ENCODE results near the gene MANSC1. TPM values are rescaled to one million over a fixed set of nuclear protein-coding genes. Genes with fewer than 3 reads are reported as not detected.
"Not testable (repeated sequence)": the region's sequence is repeated elsewhere in the genome, so short reads cannot be mapped to it uniquely, and the experiment has no call there.

Gene MANSC1
- polyA plus RNA-seq, 6 donors from 2014 or later: 0.27 to 2.5 (median 1.4) TPM

- no peaks in the 10 kb centered on the region for H3K27me3 Mint-ChIP-seq
- H3K27ac Mint-ChIP-seq: peak within 1 kb of the TSS; percentile 99 to 100 (median 99)
- peak; percentile 99 for DNase-seq
- H3K4me3 Mint-ChIP-seq: peak within 1 kb of the TSS; percentile 92 to 97 (median 94)
- ATAC-seq (ENCODE audit: low read depth in 2 of 2): peak; percentile 86 to 88
- H3K36me3 Mint-ChIP-seq: peaks cover 0 to 12% of the 10 kb centered on the region in 2 donors
- no peaks in the 10 kb centered on the region for H3K9me3 Mint-ChIP-seq
- H3K4me1 Mint-ChIP-seq: peaks cover 23 to 37% (median 27%) of the 10 kb centered on the region in 3 donors
Observed at GRCh38 chr12:12356896-12357718, 7.1 kb upstream of the MANSC1 start, which contains the start of gene BORCS5. Gene BORCS5 (plus strand): TSS chr12:12357078. CDS start chr12:12357452, 374 bp downstream.

GRCh38 chr12:12356467-12356895 lies 6.4 kb upstream of the MANSC1 start:
- no peaks in the 10 kb centered on the region for H3K9me3 Mint-ChIP-seq
- no peaks in the 10 kb centered on the region for H3K27me3 Mint-ChIP-seq
- H3K27ac Mint-ChIP-seq: peak overlapping the region; percentile 99 to 100 (median 99)
- DNase-seq (no peak), ATAC-seq (ENCODE audit: low read depth in 2 of 2) (no peak)
- H3K36me3 Mint-ChIP-seq: peaks cover 0 to 6% of the 10 kb centered on the region in 2 donors
- H3K4me1 Mint-ChIP-seq: peaks cover 23 to 37% (median 27%) of the 10 kb centered on the region in 3 donors
- peak overlapping the region; percentile 92 to 97 (median 94) for H3K4me3 Mint-ChIP-seq

- ATAC-seq (ENCODE audit: low read depth in 2 of 2): no peak
- Mint-ChIP-seq H3K4me3 (peak overlapping the region in 1 of 8 donors; percentile 10), H3K9me3 (no peaks in the 10 kb centered on the region), H3K4me1 (peaks cover 29 to 40% (median 39%) of the 10 kb centered on the region in 3 donors), H3K36me3 (no peaks in the 10 kb centered on the region), H3K27me3 (no peaks in the 10 kb centered on the region), H3K27ac (peak overlapping the region in 3 of 6 donors; percentile 0 to 92 (median 83))
- DNase-seq: no peak
Observed at GRCh38 chr12:12353807-12354206, 3.8 kb upstream of the MANSC1 start.

GRCh38 chr12:12353276-12353675 lies 3.2 kb upstream of the MANSC1 start:
- no peak for DNase-seq
- H3K36me3 Mint-ChIP-seq: no peaks in the 10 kb centered on the region
- H3K4me1 Mint-ChIP-seq: peaks cover 26 to 35% (median 35%) of the 10 kb centered on the region in 3 donors
- H3K27me3 Mint-ChIP-seq: no peaks in the 10 kb centered on the region
- H3K27ac Mint-ChIP-seq: peak overlapping the region in 4 of 6 donors; percentile 20 to 92 (median 56)
- H3K4me3 Mint-ChIP-seq: peak overlapping the region in 1 of 8 donors; percentile 25
- ATAC-seq (ENCODE audit: low read depth in 2 of 2): no peak
- no peaks in the 10 kb centered on the region for H3K9me3 Mint-ChIP-seq

- H3K27ac Mint-ChIP-seq; ATAC-seq (ENCODE audit: low read depth in 2 of 2); H3K36me3 Mint-ChIP-seq; DNase-seq; H3K27me3 Mint-ChIP-seq; H3K9me3 Mint-ChIP-seq: not testable (repeated sequence)
- Mint-ChIP-seq H3K4me1 (peaks cover 15 to 26% (median 24%) of the 10 kb centered on the region in 3 donors), H3K4me3 (peak overlapping the region in 3 of 8 donors; percentile 12 to 77 (median 12))
Observed at GRCh38 chr12:12351468-12352185, 1.6 kb upstream of the MANSC1 start.

GRCh38 chr12:12350868-12351463 lies 924 bp upstream of the MANSC1 start:
- Mint-ChIP-seq H3K9me3 (no peaks in the 10 kb centered on the region), H3K36me3 (no peaks in the 10 kb centered on the region), H3K4me1 (peaks cover 12 to 20% (median 17%) of the 10 kb centered on the region in 3 donors), H3K4me3 (peak overlapping the region in 7 of 8 donors; percentile 72 to 80 (median 77)), H3K27me3 (no peaks in the 10 kb centered on the region), H3K27ac (peak overlapping the region in 3 of 6 donors; percentile 7 to 79 (median 14))
- DNase-seq (no peak), ATAC-seq (ENCODE audit: low read depth in 2 of 2) (no peak)

- Mint-ChIP-seq H3K36me3 (no peaks in the 10 kb centered on the region), H3K4me3 (no peak overlapping the region), H3K27me3 (no peaks in the 10 kb centered on the region), H3K9me3 (no peaks in the 10 kb centered on the region), H3K27ac (no peak overlapping the region), H3K4me1 (peaks cover 8 to 14% (median 9%) of the 10 kb centered on the region in 3 donors)
- ATAC-seq (ENCODE audit: low read depth in 2 of 2) (no peak), DNase-seq (no peak)
Observed at GRCh38 chr12:12338527-12339168, 11.4 kb downstream of the MANSC1 start.

GRCh38 chr12:12336511-12336910 lies 13.5 kb downstream of the MANSC1 start:
- Mint-ChIP-seq H3K27ac (peak overlapping the region in 1 of 6 donors; percentile 17), H3K4me1 (peaks cover 12 to 17% (median 13%) of the 10 kb centered on the region in 3 donors), H3K36me3 (no peaks in the 10 kb centered on the region), H3K27me3 (no peaks in the 10 kb centered on the region), H3K4me3 (no peak overlapping the region), H3K9me3 (no peaks in the 10 kb centered on the region)
- ATAC-seq (ENCODE audit: low read depth in 2 of 2): no peak
- DNase-seq: no peak

- Mint-ChIP-seq H3K27me3 (peaks cover 0 to 1% (median 0%) of the 10 kb centered on the region in 3 donors), H3K36me3 (no peaks in the 10 kb centered on the region), H3K27ac (peak overlapping the region in 2 of 6 donors; percentile 17 to 81), H3K4me3 (no peak overlapping the region), H3K4me1 (peaks cover 12 to 17% (median 13%) of the 10 kb centered on the region in 3 donors), H3K9me3 (no peaks in the 10 kb centered on the region)
- ATAC-seq (ENCODE audit: low read depth in 2 of 2) (peak in 1 of 2 donors; percentile 34), DNase-seq (no peak)
Observed at GRCh38 chr12:12336049-12336411, 14.0 kb downstream of the MANSC1 start.

GRCh38 chr12:12334367-12335040 lies 15.5 kb downstream of the MANSC1 start:
- Mint-ChIP-seq H3K27me3 (peaks cover 0 to 9% (median 0%) of the 10 kb centered on the region in 3 donors), H3K4me1 (peaks cover 12 to 17% (median 13%) of the 10 kb centered on the region in 3 donors), H3K36me3 (no peaks in the 10 kb centered on the region), H3K27ac (peak overlapping the region in 2 of 6 donors; percentile 1 to 49), H3K4me3 (peak overlapping the region in 1 of 8 donors; percentile 47), H3K9me3 (no peaks in the 10 kb centered on the region)
- peak; percentile 50 for DNase-seq
- peak; percentile 61 to 76 for ATAC-seq (ENCODE audit: low read depth in 2 of 2)

- no peaks in the 10 kb centered on the region for H3K36me3 Mint-ChIP-seq
- H3K27me3 Mint-ChIP-seq: peaks cover 0 to 9% (median 0%) of the 10 kb centered on the region in 3 donors
- no peaks in the 10 kb centered on the region for H3K9me3 Mint-ChIP-seq
- H3K4me3 Mint-ChIP-seq: peak overlapping the region in 1 of 8 donors; percentile 39
- ATAC-seq (ENCODE audit: low read depth in 2 of 2): no peak
- H3K4me1 Mint-ChIP-seq: peaks cover 12 to 17% (median 13%) of the 10 kb centered on the region in 3 donors
- no peak for DNase-seq
- peak overlapping the region in 1 of 6 donors; percentile 85 for H3K27ac Mint-ChIP-seq
Observed at GRCh38 chr12:12333407-12334366, 16.4 kb downstream of the MANSC1 start.
